ENCODE results near the gene AGR3. TPM values are rescaled to one million over a fixed set of nuclear protein-coding genes. Genes with fewer than 3 reads are reported as not detected.

Gene AGR3
- total RNA-seq, 1 donor from 2014 or later, result not detected

GRCh38 chr7:16826060-16826459 lies 55.7 kb downstream of the AGR3 start:
- no peak for FAIRE-seq

GRCh38 chr7:16822029-16822428 lies 59.8 kb downstream of the AGR3 start:
- DNase-seq (ENCODE audit: low read depth) (no peak), FAIRE-seq (no peak)
- no peak for TF ChIP-seq CTCF (IDR thresholded peaks at IDR 0.05; ENCODE audit: insufficient read depth, low read length, severe bottlenecking)
- Histone ChIP-seq H3K36me3 (ENCODE audit: control insufficient read depth, insufficient read depth, low read length) (no peaks in the 10 kb centered on the region), H3K27me3 (ENCODE audit: control insufficient read depth, insufficient read depth, low read length) (no peaks in the 10 kb centered on the region), H3K4me3 (ENCODE audit: low read depth, low read length) (no peak overlapping the region)

More at GRCh38 chr7:16826060-16826459, 55.7 kb downstream of the AGR3 start:
- DNase-seq (ENCODE audit: low read depth), result peak; percentile 59
- Histone ChIP-seq H3K27me3 (ENCODE audit: control insufficient read depth, insufficient read depth, low read length) (no peaks in the 10 kb centered on the region), H3K4me3 (ENCODE audit: low read depth, low read length) (no peak overlapping the region), H3K36me3 (ENCODE audit: control insufficient read depth, insufficient read depth, low read length) (no peaks in the 10 kb centered on the region)
- no peak for TF ChIP-seq CTCF (IDR thresholded peaks at IDR 0.05; ENCODE audit: insufficient read depth, low read length, severe bottlenecking)

GRCh38 chr7:16818732-16819131 lies 63.1 kb downstream of the AGR3 start:
- Histone ChIP-seq H3K4me3 (ENCODE audit: low read depth, low read length) (no peak overlapping the region), H3K27me3 (ENCODE audit: control insufficient read depth, insufficient read depth, low read length) (no peaks in the 10 kb centered on the region), H3K36me3 (ENCODE audit: control insufficient read depth, insufficient read depth, low read length) (no peaks in the 10 kb centered on the region)
- no peak for DNase-seq (ENCODE audit: low read depth)
- no peak for FAIRE-seq
- TF ChIP-seq CTCF (IDR thresholded peaks at IDR 0.05; ENCODE audit: insufficient read depth, low read length, severe bottlenecking), result no peak

GRCh38 chr7:16817536-16817935 lies 64.2 kb downstream of the AGR3 start:
- Histone ChIP-seq H3K36me3 (ENCODE audit: control insufficient read depth, insufficient read depth, low read length) (no peaks in the 10 kb centered on the region), H3K4me3 (ENCODE audit: low read depth, low read length) (no peak overlapping the region), H3K27me3 (ENCODE audit: control insufficient read depth, insufficient read depth, low read length) (no peaks in the 10 kb centered on the region)
- TF ChIP-seq CTCF (IDR thresholded peaks at IDR 0.05; ENCODE audit: insufficient read depth, low read length, severe bottlenecking), result no peak
- FAIRE-seq, result no peak
- DNase-seq (ENCODE audit: low read depth), result peak; percentile 93

- DNase-seq (ENCODE audit: low read depth), result no peak
- Histone ChIP-seq H3K27me3 (ENCODE audit: control insufficient read depth, insufficient read depth, low read length) (no peaks in the 10 kb centered on the region), H3K4me3 (ENCODE audit: low read depth, low read length) (no peak overlapping the region), H3K36me3 (ENCODE audit: control insufficient read depth, insufficient read depth, low read length) (no peaks in the 10 kb centered on the region)
- no peak for FAIRE-seq
- no peak for TF ChIP-seq CTCF (IDR thresholded peaks at IDR 0.05; ENCODE audit: insufficient read depth, low read length, severe bottlenecking)
These were observed 65.0 kb downstream of the AGR3 start for GRCh38 chr7:16816824-16817223.

- DNase-seq (ENCODE audit: low read depth), result peak; percentile 44
- no peak for TF ChIP-seq CTCF (IDR thresholded peaks at IDR 0.05; ENCODE audit: insufficient read depth, low read length, severe bottlenecking)
- Histone ChIP-seq H3K36me3 (ENCODE audit: control insufficient read depth, insufficient read depth, low read length) (no peaks in the 10 kb centered on the region), H3K27me3 (ENCODE audit: control insufficient read depth, insufficient read depth, low read length) (no peaks in the 10 kb centered on the region), H3K4me3 (ENCODE audit: low read depth, low read length) (no peak overlapping the region)
- no peak for FAIRE-seq
These were observed 66.8 kb downstream of the AGR3 start for GRCh38 chr7:16815001-16815400.

All from bronchial epithelial cell (primary cell).